Tibial artery (tissue), 4 donors: ENCODE results near the gene FOXD1.
"Not testable (repeated sequence)": the region's sequence is repeated elsewhere in the genome, so short reads cannot be mapped to it uniquely, and the experiment has no call there.

Source experiments
- DNase-seq, 2 donors: peaks; one replicate each; pipeline ENCODE4 v3.0.0-alpha.2; 2019
- H3K27ac ChIP-seq, 2 donors: fragments of 200-600 bp; sonication (generic) in 1 of 2; 1 replicate in 1 of 2; 2 replicates in 1 of 2; pipeline ENCODE4 v1.5.1; 2018 to 2019; ENCODE audit warnings: mild to moderate bottlenecking in 1 of 2
- H3K27me3 ChIP-seq, 2 donors: fragments of 200-600 bp; sonication (generic) in 1 of 2; one replicate each; pipeline versions ENCODE4 v1.5.1 to v1.6.0; 2016 to 2019
- H3K36me3 ChIP-seq, 3 donors: fragments of 200-600 bp; sonication (generic) in 2 of 3; one replicate each; pipeline ENCODE4 v1.5.1; 2016 to 2019; ENCODE audit warnings: mild to moderate bottlenecking in 2 of 3
- H3K4me1 ChIP-seq, 4 donors: fragments of 200-600 bp; sonication (generic) in 2 of 4; 1 replicate in 3 of 4; 2 replicates in 1 of 4; pipeline ENCODE4 v1.5.1; 2016 to 2019
- H3K4me3 ChIP-seq, 2 donors: fragments of 200-600 bp; sonication (generic) in 1 of 2; 1 replicate in 1 of 2; 2 replicates in 1 of 2; pipeline ENCODE4 v1.5.1; 2018 to 2019; ENCODE audit warnings: mild to moderate bottlenecking in 2 of 2
- H3K9me3 ChIP-seq, 3 donors: fragments of 200-600 bp; sonication (generic) in 1 of 3; one replicate each; pipeline ENCODE4 v1.5.1; 2016 to 2019
- intact Hi-C: fragments of 100-400 bp; cut with DNase I; formaldehyde crosslinking; loops from one replicate; pipeline ENCODE4 v1.15.0; 2023; ENCODE audit warnings: low total_unique reads
- TF ChIP-seq, protein P1 (sequence below), 2 experiments: fragments of 200-600 bp in 1 of 2; fragments of 450-650 bp in 1 of 2; IDR thresholded peaks; one replicate each; pipeline ENCODE4 v1.5.1; 2017 to 2019; ENCODE audit warnings: antibody characterized with exemption in 2 of 2, mild to moderate bottlenecking in 1 of 2, moderate library complexity in 1 of 2

Gene FOXD1

DNA sequence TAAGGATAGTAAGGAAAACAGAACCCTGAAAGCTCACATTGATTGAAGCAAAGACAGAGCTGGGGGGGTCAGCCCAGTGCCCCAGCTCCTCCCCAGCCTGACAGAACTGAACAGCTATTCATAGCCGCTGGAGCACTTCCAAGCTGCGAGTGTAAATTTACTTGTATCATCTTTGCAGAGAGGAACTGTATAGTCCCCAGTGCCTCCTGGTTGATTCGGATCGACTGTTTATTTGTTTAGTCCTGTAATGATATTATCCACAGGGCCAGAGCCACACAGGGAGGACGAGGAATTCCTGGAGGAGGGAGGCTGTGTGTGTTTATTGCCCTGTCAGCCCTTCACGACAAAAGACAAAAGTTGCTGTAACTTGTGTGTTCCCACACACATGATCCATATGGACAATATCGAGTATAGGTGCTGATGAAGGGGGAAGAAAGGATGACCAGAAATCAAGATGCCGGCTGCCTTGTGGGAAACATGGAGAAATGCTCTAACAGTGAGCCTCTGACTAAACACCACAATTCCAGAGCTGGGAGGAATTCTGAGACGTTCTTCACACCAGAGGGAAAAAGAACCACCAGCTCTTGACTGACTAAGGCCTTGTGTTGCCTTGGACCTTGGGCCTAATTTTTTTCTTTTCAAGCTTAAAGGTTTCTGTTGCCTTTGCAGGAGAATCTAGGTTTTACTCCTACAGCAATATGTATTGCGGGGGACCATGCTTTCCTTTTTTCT, 31.1 kb downstream of the FOXD1 start:
- Histone ChIP-seq H3K27ac (no peak overlapping the region), H3K36me3 (no peaks in the 10 kb centered on the region), H3K9me3 (no peaks in the 10 kb centered on the region), H3K4me3 (no peak overlapping the region), H3K4me1 (peaks cover 0 to 31% (median 20%) of the 10 kb centered on the region in 4 donors), H3K27me3 (peaks cover 0 to 83% of the 10 kb centered on the region in 2 donors)
- TF ChIP-seq, protein P1, sequence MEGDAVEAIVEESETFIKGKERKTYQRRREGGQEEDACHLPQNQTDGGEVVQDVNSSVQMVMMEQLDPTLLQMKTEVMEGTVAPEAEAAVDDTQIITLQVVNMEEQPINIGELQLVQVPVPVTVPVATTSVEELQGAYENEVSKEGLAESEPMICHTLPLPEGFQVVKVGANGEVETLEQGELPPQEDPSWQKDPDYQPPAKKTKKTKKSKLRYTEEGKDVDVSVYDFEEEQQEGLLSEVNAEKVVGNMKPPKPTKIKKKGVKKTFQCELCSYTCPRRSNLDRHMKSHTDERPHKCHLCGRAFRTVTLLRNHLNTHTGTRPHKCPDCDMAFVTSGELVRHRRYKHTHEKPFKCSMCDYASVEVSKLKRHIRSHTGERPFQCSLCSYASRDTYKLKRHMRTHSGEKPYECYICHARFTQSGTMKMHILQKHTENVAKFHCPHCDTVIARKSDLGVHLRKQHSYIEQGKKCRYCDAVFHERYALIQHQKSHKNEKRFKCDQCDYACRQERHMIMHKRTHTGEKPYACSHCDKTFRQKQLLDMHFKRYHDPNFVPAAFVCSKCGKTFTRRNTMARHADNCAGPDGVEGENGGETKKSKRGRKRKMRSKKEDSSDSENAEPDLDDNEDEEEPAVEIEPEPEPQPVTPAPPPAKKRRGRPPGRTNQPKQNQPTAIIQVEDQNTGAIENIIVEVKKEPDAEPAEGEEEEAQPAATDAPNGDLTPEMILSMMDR (IDR thresholded peaks at IDR 0.05), result no peak
- intact Hi-C loops, result no loop called here
- no peak for DNase-seq

DNA sequence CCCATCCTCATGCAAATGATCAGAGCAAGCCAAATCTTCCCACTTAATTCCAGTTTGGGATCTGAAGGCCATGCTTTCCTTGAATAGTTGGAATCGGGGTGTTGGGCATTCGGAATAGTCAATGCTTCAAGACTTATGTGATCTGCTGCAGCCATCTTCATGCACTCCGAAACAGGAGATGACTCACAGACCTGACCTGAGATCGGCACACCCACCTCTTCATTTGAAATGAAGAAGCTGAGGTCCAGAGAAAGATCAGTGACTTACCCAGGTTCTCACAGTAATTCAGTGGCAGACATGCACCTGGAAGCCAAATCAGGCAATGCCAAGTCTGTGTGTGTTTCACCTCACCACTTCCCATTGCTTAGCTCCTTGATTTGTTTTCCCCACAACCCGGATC, 33.0 kb downstream of the FOXD1 start:
- TF ChIP-seq, protein P1 (IDR thresholded peaks at IDR 0.05), result no peak
- Histone ChIP-seq H3K4me1 (peaks cover 0 to 31% (median 20%) of the 10 kb centered on the region in 4 donors), H3K9me3 (no peaks in the 10 kb centered on the region), H3K36me3 (no peaks in the 10 kb centered on the region), H3K4me3 (no peak overlapping the region), H3K27ac (no peak overlapping the region), H3K27me3 (peaks cover 0 to 73% of the 10 kb centered on the region in 2 donors)
- intact Hi-C loops, result no loop called here
- no peak for DNase-seq

DNA sequence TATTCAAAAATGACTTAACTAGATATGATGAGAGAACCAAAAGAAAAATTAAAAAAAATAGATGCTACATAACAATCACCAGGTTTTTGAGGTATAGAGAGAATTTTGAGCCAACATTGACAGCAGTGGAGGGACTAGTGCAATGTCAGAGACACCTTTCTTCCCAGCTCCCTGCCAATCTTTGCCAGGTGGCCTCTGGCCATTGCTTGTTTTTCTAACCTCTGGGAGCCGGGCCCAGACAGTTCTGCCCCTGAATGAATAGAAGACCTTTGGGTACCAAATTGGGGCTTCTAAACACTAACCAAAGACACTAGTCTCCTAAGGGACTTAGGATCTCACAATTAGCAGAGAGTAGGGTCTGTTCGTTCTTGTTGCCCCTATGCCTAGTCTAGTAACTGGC, 33.4 kb downstream of the FOXD1 start:
- no peak overlapping the region for H3K27ac ChIP-seq
- H3K36me3 ChIP-seq, result no peaks in the 10 kb centered on the region
- TF ChIP-seq, protein P1 (IDR thresholded peaks at IDR 0.05), result no peak
- peaks cover 0 to 29% (median 18%) of the 10 kb centered on the region in 4 donors for H3K4me1 ChIP-seq
- peaks cover 0 to 69% of the 10 kb centered on the region in 2 donors for H3K27me3 ChIP-seq
- H3K4me3 ChIP-seq, result no peak overlapping the region
- DNase-seq, result no peak
- intact Hi-C loops, result no loop called here
- H3K9me3 ChIP-seq, result no peaks in the 10 kb centered on the region

DNA sequence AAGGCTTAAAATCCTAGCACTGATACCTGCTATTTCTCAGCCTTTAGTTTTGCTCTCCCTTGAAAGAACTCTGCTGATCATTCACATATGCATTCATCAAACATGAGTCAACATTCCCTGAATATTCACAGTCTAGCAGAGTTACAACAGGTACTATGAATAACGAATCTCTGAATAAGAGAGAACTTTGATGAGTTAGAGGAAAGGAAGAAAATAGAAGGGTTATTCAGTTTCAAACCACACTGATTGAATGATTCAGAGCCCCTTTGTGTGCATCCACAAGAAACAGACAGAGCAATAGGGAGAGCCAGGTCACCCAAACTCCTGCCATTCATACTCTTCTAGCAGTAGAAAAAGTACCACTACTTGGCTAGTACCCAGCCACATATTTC, 36.0 kb downstream of the FOXD1 start:
- Histone ChIP-seq H3K27me3 (peaks cover 0 to 48% of the 10 kb centered on the region in 2 donors), H3K9me3 (no peaks in the 10 kb centered on the region), H3K27ac (no peak overlapping the region), H3K4me3 (no peak overlapping the region), H3K4me1 (peaks cover 0 to 6% (median 0%) of the 10 kb centered on the region in 4 donors), H3K36me3 (no peaks in the 10 kb centered on the region)
- intact Hi-C loops, result no loop called here
- DNase-seq, result no peak
- TF ChIP-seq, protein P1 (IDR thresholded peaks at IDR 0.05), result no peak

DNA sequence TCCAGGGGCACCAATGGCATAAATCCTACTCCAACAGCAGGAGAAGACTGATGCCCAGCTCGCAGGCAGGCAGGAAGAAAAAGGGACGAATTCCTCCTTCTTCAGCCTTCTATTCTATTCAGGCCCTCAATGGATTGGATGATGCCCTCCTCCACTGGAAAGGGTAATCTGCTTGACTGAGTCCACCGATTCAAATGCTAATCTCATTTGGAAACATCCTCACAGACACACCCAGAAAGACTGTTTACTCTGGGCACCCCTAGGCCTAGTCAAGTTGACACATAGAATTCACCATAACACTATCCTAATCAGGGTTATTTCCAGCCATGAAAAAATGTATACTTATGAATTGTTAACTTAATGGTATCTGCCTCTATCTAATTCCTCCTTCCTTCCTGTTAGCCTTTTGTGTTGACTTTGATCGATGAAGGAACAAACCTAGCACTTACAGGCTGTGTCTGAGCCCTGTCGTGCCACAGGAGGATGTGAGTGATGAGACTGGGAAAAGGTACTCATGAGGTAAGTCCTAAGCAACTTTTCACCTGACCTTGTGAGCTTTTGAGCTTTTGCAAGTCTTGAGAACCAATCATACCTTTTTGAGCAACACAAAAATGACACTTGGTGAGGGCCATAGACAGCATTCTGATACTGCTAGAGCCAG, 36.5 kb downstream of the FOXD1 start:
- Histone ChIP-seq H3K27me3 (peaks cover 0 to 43% of the 10 kb centered on the region in 2 donors), H3K27ac (no peak overlapping the region), H3K4me1 (peaks cover 0 to under 1% (median 0%) of the 10 kb centered on the region in 4 donors), H3K4me3 (no peak overlapping the region), H3K36me3 (no peaks in the 10 kb centered on the region), H3K9me3 (no peaks in the 10 kb centered on the region)
- intact Hi-C loops, result no loop called here
- TF ChIP-seq, protein P1 (IDR thresholded peaks at IDR 0.05), result no peak
- DNase-seq, result no peak

DNA sequence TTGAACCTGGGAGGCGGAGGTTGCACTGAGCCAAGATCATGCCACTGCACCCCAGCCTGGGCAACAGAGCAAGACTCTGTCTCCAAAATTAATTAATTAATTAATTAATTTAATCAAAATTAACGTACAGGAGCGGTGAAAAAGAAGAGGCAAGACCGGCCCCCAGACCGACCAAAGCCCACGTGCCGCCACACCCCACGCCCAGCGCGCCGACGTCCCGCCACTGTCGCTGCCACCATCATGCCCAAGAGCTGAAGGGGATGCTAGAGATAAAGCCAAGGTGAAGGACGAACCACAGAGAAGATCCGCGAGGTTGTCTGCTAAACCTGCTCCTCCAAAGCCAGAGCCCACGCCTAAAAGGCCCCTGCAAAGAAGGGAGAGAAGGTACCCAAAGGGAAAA, 38.6 kb downstream of the FOXD1 start:
- H3K9me3 ChIP-seq, H3K4me1 ChIP-seq, H3K4me3 ChIP-seq, intact Hi-C loops, DNase-seq, H3K27ac ChIP-seq, H3K36me3 ChIP-seq: not testable (repeated sequence)
- peaks cover 0 to 24% of the 10 kb centered on the region in 2 donors for H3K27me3 ChIP-seq
